NB4 (cell line): ENCODE results near the gene ATG4B.

Source experiments
- DNase-seq: peaks from one replicate; pipeline ENCODE4 v3.0.0; 2010; ENCODE audit warnings: low read depth
- H3K4me3 ChIP-seq: one replicate; pipeline ENCODE4 v1.5.1; 2011; ENCODE audit warnings: mild to moderate bottlenecking, low read depth, low read length, moderate library complexity
- CTCF ChIP-seq: IDR thresholded peaks from one replicate; pipeline ENCODE4 v1.5.1; 2012; ENCODE audit warnings: low read depth, low read length
- MAX ChIP-seq: IDR thresholded peaks from 2 replicates; pipeline ENCODE4 v1.6.1; 2011; ENCODE audit warnings: low read depth, low read length
- MYC ChIP-seq: IDR thresholded peaks from 2 replicates; pipeline ENCODE4 v1.6.1; 2011; ENCODE audit warnings: low read depth, low read length
- POLR2A ChIP-seq: IDR thresholded peaks from 2 replicates; pipeline ENCODE4 v1.6.1; 2011; ENCODE audit warnings: mild to moderate bottlenecking; ENCODE audit not compliant: insufficient read length; ENCODE audit errors: extremely low read depth

ATG4B gene

GRCh38 chr2:241722896-241723454 lies 85.5 kb downstream of the ATG4B start:
- TF ChIP-seq MYC (no peak), CTCF (no peak), POLR2A (no peak), MAX (no peak)

More at GRCh38 chr2:241722896-241723454, 85.5 kb downstream of the ATG4B start:
- no peak overlapping the region for H3K4me3 ChIP-seq
- DNase-seq, result no peak
